Activated T-helper 17 cell treated with anti-CD3 and anti-CD28 coated beads, Interleukin-2, amount 50 U/mL, for 72 hours (primary cell): ENCODE data around the gene PDE4A. TPM values are rescaled to one million over a fixed set of nuclear protein-coding genes. Genes with fewer than 3 reads are reported as not detected.

Experiments used
- ATAC-seq: fragments of 150-1000 bp; cut with Tn5 transposase; replicated peaks from 2 replicates; pipeline ENCODE4 v1.10.0; 2021; ENCODE audit warnings: mild to moderate bottlenecking, moderate library complexity
- H3K27ac Mint-ChIP-seq: one replicate; pipeline ENCODE4 v1.8.0; 2022; ENCODE audit warnings: mixed read lengths
- H3K27me3 Mint-ChIP-seq: one replicate; pipeline ENCODE4 v1.8.0; 2022; ENCODE audit warnings: mixed read lengths
- H3K36me3 Mint-ChIP-seq: one replicate; pipeline ENCODE4 v1.8.0; 2022; ENCODE audit warnings: low read depth, mild to moderate bottlenecking, mixed read lengths
- H3K4me1 Mint-ChIP-seq: one replicate; pipeline ENCODE4 v1.8.0; 2022; ENCODE audit warnings: mixed read lengths
- H3K4me3 Mint-ChIP-seq: one replicate; pipeline ENCODE4 v1.8.0; 2022; ENCODE audit warnings: mild to moderate bottlenecking, mixed read lengths
- H3K9me3 Mint-ChIP-seq: one replicate; pipeline ENCODE4 v1.8.0; 2022; ENCODE audit warnings: mixed read lengths
- total RNA-seq, 2 donors: library from RNA; stranded (reverse); gene quantifications; one replicate each; pipeline ENCODE4 v1.2.3, GENCODE V29; 2022

The PDE4A gene
- total RNA-seq, 2 donors from 2014 or later, result 9.0 to 9.1 TPM

- peaks cover 6% of the 10 kb centered on the region for H3K36me3 Mint-ChIP-seq
- ATAC-seq, result no peak
- H3K27ac Mint-ChIP-seq, result no peak overlapping the region
- H3K9me3 Mint-ChIP-seq, result no peaks in the 10 kb centered on the region
- peaks cover 48% of the 10 kb centered on the region for H3K4me1 Mint-ChIP-seq
- H3K4me3 Mint-ChIP-seq, result peak overlapping the region; percentile 30
- H3K27me3 Mint-ChIP-seq, result peaks cover 9% of the 10 kb centered on the region
These were observed 8.7 kb downstream of the PDE4A start for GRCh38 chr19:10428996-10429381.

GRCh38 chr19:10430505-10431253, 10.3 kb downstream of the PDE4A start:
- peaks cover 45% of the 10 kb centered on the region for H3K4me1 Mint-ChIP-seq
- ATAC-seq, result no peak
- H3K9me3 Mint-ChIP-seq, result no peaks in the 10 kb centered on the region
- peak overlapping the region; percentile 86 for H3K4me3 Mint-ChIP-seq
- peaks cover 9% of the 10 kb centered on the region for H3K27me3 Mint-ChIP-seq
- H3K36me3 Mint-ChIP-seq, result peaks cover 6% of the 10 kb centered on the region
- H3K27ac Mint-ChIP-seq, result peak overlapping the region; percentile 88

GRCh38 chr19:10431254-10431942, 11.1 kb downstream of the PDE4A start:
- no peaks in the 10 kb centered on the region for H3K9me3 Mint-ChIP-seq
- H3K4me1 Mint-ChIP-seq, result peaks cover 45% of the 10 kb centered on the region
- H3K36me3 Mint-ChIP-seq, result peaks cover 6% of the 10 kb centered on the region
- peaks cover 9% of the 10 kb centered on the region for H3K27me3 Mint-ChIP-seq
- H3K4me3 Mint-ChIP-seq, result peak overlapping the region; percentile 86
- ATAC-seq, result peak; percentile 61
- H3K27ac Mint-ChIP-seq, result peak overlapping the region; percentile 88

- peaks cover 6% of the 10 kb centered on the region for H3K36me3 Mint-ChIP-seq
- peak overlapping the region; percentile 86 for H3K4me3 Mint-ChIP-seq
- H3K9me3 Mint-ChIP-seq, result no peaks in the 10 kb centered on the region
- H3K27me3 Mint-ChIP-seq, result peaks cover 9% of the 10 kb centered on the region
- H3K4me1 Mint-ChIP-seq, result peaks cover 42% of the 10 kb centered on the region
- H3K27ac Mint-ChIP-seq, result peak overlapping the region; percentile 88
- peak; percentile 27 for ATAC-seq
These were observed 11.8 kb downstream of the PDE4A start for GRCh38 chr19:10431943-10432735.

GRCh38 chr19:10432736-10433130, 12.4 kb downstream of the PDE4A start:
- Mint-ChIP-seq H3K4me3 (peak overlapping the region; percentile 86), H3K4me1 (peaks cover 37% of the 10 kb centered on the region), H3K27ac (no peak overlapping the region), H3K27me3 (peaks cover 9% of the 10 kb centered on the region), H3K9me3 (no peaks in the 10 kb centered on the region), H3K36me3 (peaks cover 6% of the 10 kb centered on the region)
- ATAC-seq, result no peak

GRCh38 chr19:10433131-10433536, 12.8 kb downstream of the PDE4A start:
- Mint-ChIP-seq H3K9me3 (no peaks in the 10 kb centered on the region), H3K27ac (no peak overlapping the region), H3K4me1 (peaks cover 34% of the 10 kb centered on the region), H3K36me3 (peaks cover 3% of the 10 kb centered on the region), H3K27me3 (peaks cover 9% of the 10 kb centered on the region), H3K4me3 (peak overlapping the region; percentile 86)
- peak; percentile 25 for ATAC-seq

- Mint-ChIP-seq H3K4me1 (peaks cover 4% of the 10 kb centered on the region), H3K4me3 (no peak overlapping the region), H3K36me3 (no peaks in the 10 kb centered on the region), H3K27me3 (no peaks in the 10 kb centered on the region), H3K27ac (no peak overlapping the region), H3K9me3 (no peaks in the 10 kb centered on the region)
- ATAC-seq, result no peak
These were observed 19.2 kb downstream of the PDE4A start for GRCh38 chr19:10439588-10439987.

GRCh38 chr19:10442698-10443097, 22.4 kb downstream of the PDE4A start:
- Mint-ChIP-seq H3K27me3 (no peaks in the 10 kb centered on the region), H3K4me1 (no peaks in the 10 kb centered on the region), H3K4me3 (no peak overlapping the region)

GRCh38 chr19:10449037-10449436, 28.7 kb downstream of the PDE4A start:
- no peaks in the 10 kb centered on the region for H3K36me3 Mint-ChIP-seq
- ATAC-seq, result no peak

More at GRCh38 chr19:10442698-10443097, 22.4 kb downstream of the PDE4A start:
- no peak overlapping the region for H3K27ac Mint-ChIP-seq
- no peak for ATAC-seq
- H3K36me3 Mint-ChIP-seq, result no peaks in the 10 kb centered on the region
- H3K9me3 Mint-ChIP-seq, result no peaks in the 10 kb centered on the region

GRCh38 chr19:10450191-10450852, 30.0 kb downstream of the PDE4A start:
- Mint-ChIP-seq H3K9me3 (no peaks in the 10 kb centered on the region), H3K27me3 (no peaks in the 10 kb centered on the region), H3K4me1 (peaks cover 8% of the 10 kb centered on the region), H3K4me3 (no peak overlapping the region), H3K27ac (no peak overlapping the region), H3K36me3 (no peaks in the 10 kb centered on the region)
- ATAC-seq, result no peak

More at GRCh38 chr19:10449037-10449436, 28.7 kb downstream of the PDE4A start:
- no peaks in the 10 kb centered on the region for H3K27me3 Mint-ChIP-seq
- peaks cover 8% of the 10 kb centered on the region for H3K4me1 Mint-ChIP-seq
- no peaks in the 10 kb centered on the region for H3K9me3 Mint-ChIP-seq
- no peak overlapping the region for H3K27ac Mint-ChIP-seq
- no peak overlapping the region for H3K4me3 Mint-ChIP-seq

- Mint-ChIP-seq H3K27me3 (no peaks in the 10 kb centered on the region), H3K4me3 (no peak overlapping the region), H3K36me3 (no peaks in the 10 kb centered on the region), H3K4me1 (peaks cover 8% of the 10 kb centered on the region), H3K27ac (no peak overlapping the region), H3K9me3 (no peaks in the 10 kb centered on the region)
- ATAC-seq, result peak; percentile 51
These were observed 30.7 kb downstream of the PDE4A start for GRCh38 chr19:10450853-10451609.

- Mint-ChIP-seq H3K4me1 (peaks cover 8% of the 10 kb centered on the region), H3K4me3 (no peak overlapping the region), H3K27ac (peak overlapping the region; percentile 19), H3K36me3 (no peaks in the 10 kb centered on the region), H3K27me3 (no peaks in the 10 kb centered on the region), H3K9me3 (no peaks in the 10 kb centered on the region)
- no peak for ATAC-seq
These were observed 32.6 kb downstream of the PDE4A start for GRCh38 chr19:10452726-10453618.

- H3K4me3 Mint-ChIP-seq, result no peak overlapping the region
- H3K4me1 Mint-ChIP-seq, result peaks cover 8% of the 10 kb centered on the region
- H3K9me3 Mint-ChIP-seq, result no peaks in the 10 kb centered on the region
These were observed 33.5 kb downstream of the PDE4A start for GRCh38 chr19:10453852-10454251.

More at GRCh38 chr19:10453852-10454251, 33.5 kb downstream of the PDE4A start:
- Mint-ChIP-seq H3K27me3 (no peaks in the 10 kb centered on the region), H3K27ac (peak overlapping the region; percentile 19), H3K36me3 (no peaks in the 10 kb centered on the region)
- ATAC-seq, result no peak
